Fibroblast of villous mesenchyme (primary cell): ENCODE results near the gene CD7. TPM values are rescaled to one million over a fixed set of nuclear protein-coding genes. Genes with fewer than 3 reads are reported as not detected.

Experiments used
- DNase-seq: peaks from one replicate; pipeline ENCODE4 v3.0.0-alpha.2; 2010; ENCODE audit warnings: low read depth
- H3K4me3 ChIP-seq: 2 replicates; pipeline ENCODE4 v1.5.1; 2011; ENCODE audit warnings: low read depth, mild to moderate bottlenecking, low read length
- total RNA-seq: library from RNA; depleted of rRNA; stranded (reverse); fragments of >200 nt; gene quantifications from 2 replicates; pipeline ENCODE4 v1.2.3, GENCODE V29; 2012
- TF ChIP-seq, protein P1 (sequence below): IDR thresholded peaks from 2 replicates; pipeline ENCODE4 v1.5.1; 2012; ENCODE audit warnings: low read depth, mild to moderate bottlenecking, low read length; ENCODE audit not compliant: insufficient read depth

Gene CD7
- total RNA-seq, 1 donor = not detected

DNA sequence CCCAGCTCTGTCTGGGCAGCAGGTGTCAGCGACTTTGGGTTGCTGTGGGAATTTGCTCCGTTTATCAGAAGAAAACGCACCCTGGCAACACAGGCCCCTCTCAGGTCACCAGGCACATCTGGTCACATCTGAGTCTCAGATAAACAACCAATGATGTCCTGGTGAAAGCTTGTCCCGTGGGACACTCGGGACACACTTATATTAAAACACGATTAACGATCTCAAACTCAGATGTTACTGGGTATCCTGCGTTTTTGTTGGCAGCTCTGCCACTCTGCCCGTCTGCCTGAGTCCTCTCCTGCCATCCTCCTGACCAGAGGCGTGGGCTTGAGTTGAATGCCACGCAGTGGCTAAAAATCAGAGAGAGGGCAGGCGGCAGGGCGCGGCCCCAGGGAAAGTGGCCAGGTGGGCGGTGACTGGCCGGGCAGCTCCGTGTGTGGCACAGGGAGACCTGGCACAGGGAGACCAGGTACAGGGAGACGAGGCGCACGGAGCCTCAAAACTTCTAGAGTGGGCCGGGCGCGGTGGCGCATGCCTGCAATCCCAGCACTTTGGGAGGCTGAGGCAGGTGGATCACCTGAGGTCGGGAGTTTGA, 14.0 kb upstream of the CD7 start:
- TF ChIP-seq, protein P1, sequence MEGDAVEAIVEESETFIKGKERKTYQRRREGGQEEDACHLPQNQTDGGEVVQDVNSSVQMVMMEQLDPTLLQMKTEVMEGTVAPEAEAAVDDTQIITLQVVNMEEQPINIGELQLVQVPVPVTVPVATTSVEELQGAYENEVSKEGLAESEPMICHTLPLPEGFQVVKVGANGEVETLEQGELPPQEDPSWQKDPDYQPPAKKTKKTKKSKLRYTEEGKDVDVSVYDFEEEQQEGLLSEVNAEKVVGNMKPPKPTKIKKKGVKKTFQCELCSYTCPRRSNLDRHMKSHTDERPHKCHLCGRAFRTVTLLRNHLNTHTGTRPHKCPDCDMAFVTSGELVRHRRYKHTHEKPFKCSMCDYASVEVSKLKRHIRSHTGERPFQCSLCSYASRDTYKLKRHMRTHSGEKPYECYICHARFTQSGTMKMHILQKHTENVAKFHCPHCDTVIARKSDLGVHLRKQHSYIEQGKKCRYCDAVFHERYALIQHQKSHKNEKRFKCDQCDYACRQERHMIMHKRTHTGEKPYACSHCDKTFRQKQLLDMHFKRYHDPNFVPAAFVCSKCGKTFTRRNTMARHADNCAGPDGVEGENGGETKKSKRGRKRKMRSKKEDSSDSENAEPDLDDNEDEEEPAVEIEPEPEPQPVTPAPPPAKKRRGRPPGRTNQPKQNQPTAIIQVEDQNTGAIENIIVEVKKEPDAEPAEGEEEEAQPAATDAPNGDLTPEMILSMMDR = no peak
- H3K4me3 ChIP-seq = no peak overlapping the region
- no peak for DNase-seq

DNA sequence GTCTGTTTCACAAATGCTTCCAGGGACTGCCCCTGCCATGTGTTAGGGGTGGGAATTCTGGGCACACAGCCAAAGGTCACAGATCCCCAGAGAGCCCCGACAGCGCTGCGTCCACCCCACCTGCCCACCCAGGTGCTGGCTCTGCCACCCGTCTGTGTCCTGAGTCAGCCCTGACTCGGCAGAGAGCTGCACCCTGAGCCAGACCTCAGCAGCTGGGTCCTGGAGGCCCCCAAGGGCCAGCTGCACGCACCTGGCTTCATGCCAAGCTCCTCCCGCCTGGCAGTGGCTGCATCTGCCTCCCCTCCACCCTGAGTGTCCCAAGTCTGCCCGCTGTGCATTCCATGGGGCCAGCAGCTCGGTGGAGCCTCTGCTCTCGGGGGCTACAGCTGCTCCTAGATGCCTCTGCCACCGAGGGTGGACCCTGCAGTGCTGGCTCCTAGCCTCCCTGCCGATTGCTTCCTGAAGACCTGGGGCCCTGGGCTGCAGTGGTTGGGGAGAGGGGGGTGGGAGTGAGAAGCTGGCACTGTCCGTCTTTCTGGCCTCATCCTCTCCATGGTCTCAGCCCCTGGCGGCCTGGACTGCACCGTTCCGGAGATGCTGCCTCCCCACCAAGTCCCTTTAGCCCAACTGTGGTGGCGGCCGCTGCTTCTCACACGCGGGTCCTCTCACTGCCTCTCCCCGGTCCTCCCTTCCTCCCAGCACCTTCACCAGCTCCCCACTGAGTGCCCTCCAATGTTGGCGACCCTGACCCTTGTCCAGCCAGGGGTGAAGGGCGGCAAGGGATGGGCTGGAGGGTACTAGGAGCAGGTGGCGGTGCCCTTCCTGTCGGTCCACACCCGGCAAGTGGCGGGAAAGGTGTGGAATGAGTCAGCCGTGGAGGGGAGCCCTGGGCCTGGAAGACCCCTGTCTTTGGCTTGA, 13.2 kb upstream of the CD7 start:
- no peak overlapping the region for H3K4me3 ChIP-seq
- TF ChIP-seq, protein P1 = no peak
- peak; percentile 74 for DNase-seq

DNA sequence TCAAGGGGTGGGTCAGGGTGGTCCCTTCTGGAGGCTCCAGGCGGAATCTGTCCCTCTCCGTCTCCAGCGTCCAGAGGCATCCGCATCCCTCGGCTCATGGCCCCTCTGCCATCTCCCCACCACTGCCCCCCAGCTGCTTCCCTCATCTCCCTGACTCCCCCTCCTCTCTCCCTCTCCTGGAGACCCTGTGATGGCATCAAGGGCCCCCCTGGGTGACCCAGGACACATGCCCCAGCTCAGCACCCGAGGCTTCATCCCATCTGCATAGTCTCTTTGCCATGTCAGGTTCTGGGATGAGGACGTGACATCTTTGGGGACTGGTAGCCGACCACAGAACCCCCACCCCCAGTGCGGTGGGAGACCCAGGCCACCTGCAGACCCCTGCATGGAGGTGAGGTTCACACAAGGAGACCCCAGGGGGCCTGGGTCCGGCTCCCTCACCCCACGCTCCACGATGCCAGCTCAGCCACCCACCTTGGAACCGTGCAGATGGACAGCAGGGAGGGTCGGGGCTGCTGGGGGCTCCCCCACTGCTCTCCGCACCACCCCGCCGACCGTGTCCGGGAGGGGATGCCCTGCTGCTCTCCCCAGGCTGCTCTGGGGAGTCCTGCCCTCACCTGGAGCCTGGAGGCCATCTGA, 12.4 kb upstream of the CD7 start:
- DNase-seq = no peak
- TF ChIP-seq, protein P1 = no peak
- no peak overlapping the region for H3K4me3 ChIP-seq

DNA sequence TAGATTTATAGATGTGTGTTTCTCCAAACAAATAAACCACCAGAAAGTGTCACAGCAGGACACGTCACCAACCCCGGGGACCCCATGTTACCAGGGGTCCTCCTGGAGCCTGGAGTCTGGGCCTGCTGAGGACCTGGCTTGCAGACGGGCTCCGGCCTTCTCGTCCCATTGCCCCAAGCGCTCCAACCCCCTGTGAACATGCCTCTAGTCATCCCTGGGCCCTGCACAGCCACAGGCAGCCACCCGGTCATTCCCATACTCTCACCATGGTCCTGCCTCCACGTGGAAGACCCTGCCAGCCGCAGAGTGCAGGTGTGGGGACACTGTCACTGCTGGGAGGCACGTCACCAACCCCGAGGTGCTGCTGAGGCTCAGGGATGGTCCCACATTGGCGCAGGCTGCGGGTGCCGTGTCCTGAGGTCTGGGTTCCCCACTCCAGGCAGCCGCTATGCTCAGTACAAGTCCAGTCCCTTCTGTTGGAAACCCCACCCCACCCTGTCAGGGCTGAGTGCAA, 11.6 kb upstream of the CD7 start:
- TF ChIP-seq, protein P1 = no peak
- no peak overlapping the region for H3K4me3 ChIP-seq
- no peak for DNase-seq

DNA sequence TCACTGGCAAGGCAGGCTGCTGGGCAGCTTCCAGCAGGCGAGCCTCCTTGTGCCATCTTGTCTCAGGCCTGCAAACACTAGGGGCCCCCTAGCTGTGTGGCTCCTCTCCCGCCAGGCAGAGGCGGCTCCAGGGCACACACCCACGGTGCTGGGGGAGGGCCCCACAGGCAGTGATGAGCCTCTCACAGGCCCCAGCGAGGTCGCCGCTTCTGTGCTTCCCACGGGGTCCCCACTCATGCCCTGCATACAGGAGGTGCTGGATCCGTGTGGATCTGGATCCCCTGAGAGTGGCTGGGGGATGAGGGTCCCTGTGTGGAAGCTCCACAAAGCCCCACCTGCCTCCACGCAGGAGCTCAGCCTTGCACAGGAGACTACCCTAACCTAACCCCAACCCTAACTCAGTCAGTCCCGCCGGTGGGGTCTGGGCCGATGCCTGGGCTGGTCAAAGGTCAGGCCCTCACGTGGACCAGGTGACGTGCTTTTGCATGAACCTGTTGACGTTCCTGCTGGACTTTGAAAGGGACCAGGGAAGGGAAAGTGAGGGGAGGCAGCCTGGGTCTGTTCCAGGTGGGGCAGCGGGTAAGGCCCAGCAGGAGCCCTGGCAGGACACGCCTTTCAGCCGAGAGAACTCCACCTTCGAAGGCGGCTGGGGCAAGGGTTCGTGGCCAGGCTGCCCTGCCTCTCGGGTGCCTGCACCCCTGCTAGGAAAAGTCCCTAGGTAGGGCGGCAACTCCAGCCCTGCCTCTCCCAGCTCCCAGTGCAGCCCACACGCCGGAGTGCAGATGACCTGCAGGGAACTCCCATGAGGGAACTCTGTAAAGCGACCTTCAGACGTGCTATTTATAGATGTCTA, 11.0 kb upstream of the CD7 start:
- H3K4me3 ChIP-seq = no peak overlapping the region
- DNase-seq = no peak
- TF ChIP-seq, protein P1 = no peak

DNA sequence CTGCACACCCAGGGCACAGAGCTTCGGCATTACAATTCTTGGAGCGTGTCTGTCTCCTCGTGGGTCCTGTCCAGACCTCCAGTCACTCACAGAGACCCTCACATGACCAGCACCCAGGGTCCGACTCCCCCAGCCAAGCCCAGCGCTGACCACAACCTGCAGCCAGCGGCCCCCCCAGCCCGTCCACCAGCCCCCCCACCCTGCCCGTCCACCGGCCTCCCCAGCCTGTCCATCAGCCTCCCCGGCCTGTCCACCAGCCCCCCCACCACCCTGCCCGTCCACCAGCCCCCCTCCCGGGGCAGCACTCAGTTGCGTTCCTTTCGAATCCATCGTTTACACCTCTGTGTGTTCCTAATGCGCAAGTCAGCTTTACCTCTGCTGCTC, 10.3 kb upstream of the CD7 start:
- H3K4me3 ChIP-seq = no peak overlapping the region
- TF ChIP-seq, protein P1 = no peak
- DNase-seq = no peak
